ENCODE measurements around the gene SYT11. TPM values are rescaled to one million over a fixed set of nuclear protein-coding genes. Genes with fewer than 3 reads are reported as not detected.

The SYT11 gene
- total and polyA plus RNA-seq, 9 of the 15 experiments (the other 6 are each of a cell fraction or from before 2014, with no cell fraction given) = 0.05 to 0.18 (median 0.11) TPM

GRCh38 chr1:155934097-155934935 is 74.9 kb downstream of the SYT11 start, which contains the start of gene KHDC4 (continued):
- no peak for TF ChIP-seq PTBP1 (IDR thresholded peaks at IDR 0.05; ENCODE audit: low read depth, low read length)
- peak; percentile 10; the same call in 1 of the 2 replicates for TF ChIP-seq ZEB2 (IDR thresholded peaks at IDR 0.05)
- peak; percentile 99 for TF ChIP-seq GABPA (tag; conservative IDR thresholded peaks at IDR 0.05; ENCODE audit: low read depth)
- TF ChIP-seq, protein P1, sequence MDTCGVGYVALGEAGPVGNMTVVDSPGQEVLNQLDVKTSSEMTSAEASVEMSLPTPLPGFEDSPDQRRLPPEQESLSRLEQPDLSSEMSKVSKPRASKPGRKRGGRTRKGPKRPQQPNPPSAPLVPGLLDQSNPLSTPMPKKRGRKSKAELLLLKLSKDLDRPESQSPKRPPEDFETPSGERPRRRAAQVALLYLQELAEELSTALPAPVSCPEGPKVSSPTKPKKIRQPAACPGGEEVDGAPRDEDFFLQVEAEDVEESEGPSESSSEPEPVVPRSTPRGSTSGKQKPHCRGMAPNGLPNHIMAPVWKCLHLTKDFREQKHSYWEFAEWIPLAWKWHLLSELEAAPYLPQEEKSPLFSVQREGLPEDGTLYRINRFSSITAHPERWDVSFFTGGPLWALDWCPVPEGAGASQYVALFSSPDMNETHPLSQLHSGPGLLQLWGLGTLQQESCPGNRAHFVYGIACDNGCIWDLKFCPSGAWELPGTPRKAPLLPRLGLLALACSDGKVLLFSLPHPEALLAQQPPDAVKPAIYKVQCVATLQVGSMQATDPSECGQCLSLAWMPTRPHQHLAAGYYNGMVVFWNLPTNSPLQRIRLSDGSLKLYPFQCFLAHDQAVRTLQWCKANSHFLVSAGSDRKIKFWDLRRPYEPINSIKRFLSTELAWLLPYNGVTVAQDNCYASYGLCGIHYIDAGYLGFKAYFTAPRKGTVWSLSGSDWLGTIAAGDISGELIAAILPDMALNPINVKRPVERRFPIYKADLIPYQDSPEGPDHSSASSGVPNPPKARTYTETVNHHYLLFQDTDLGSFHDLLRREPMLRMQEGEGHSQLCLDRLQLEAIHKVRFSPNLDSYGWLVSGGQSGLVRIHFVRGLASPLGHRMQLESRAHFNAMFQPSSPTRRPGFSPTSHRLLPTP (IDR thresholded peaks at IDR 0.05; ENCODE audit: borderline replicate concordance, extremely low read depth, insufficient read length) = no peak
- TF ChIP-seq ZNF277 (CRISPR knock-in tag; IDR thresholded peaks at IDR 0.05; ENCODE audit: borderline replicate concordance) = no peak
- TF ChIP-seq CREB3L1 (IDR thresholded peaks at IDR 0.05; ENCODE audit: borderline replicate concordance, low read depth) = peak; percentile 87
- TF ChIP-seq SUPT5H (IDR thresholded peaks at IDR 0.05) = peak; percentile 100
- peak; percentile 5; the same call in 1 of the 2 replicates for TF ChIP-seq ZNF407 (IDR thresholded peaks at IDR 0.05; ENCODE audit: low read depth)
- TF ChIP-seq, protein P2, sequence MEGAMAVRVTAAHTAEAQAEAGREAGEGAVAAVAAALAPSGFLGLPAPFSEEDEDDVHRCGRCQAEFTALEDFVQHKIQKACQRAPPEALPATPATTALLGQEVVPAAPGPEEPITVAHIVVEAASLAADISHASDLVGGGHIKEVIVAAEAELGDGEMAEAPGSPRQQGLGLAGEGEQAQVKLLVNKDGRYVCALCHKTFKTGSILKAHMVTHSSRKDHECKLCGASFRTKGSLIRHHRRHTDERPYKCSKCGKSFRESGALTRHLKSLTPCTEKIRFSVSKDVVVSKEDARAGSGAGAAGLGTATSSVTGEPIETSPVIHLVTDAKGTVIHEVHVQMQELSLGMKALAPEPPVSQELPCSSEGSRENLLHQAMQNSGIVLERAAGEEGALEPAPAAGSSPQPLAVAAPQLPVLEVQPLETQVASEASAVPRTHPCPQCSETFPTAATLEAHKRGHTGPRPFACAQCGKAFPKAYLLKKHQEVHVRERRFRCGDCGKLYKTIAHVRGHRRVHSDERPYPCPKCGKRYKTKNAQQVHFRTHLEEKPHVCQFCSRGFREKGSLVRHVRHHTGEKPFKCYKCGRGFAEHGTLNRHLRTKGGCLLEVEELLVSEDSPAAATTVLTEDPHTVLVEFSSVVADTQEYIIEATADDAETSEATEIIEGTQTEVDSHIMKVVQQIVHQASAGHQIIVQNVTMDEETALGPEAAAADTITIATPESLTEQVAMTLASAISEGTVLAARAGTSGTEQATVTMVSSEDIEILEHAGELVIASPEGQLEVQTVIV (CRISPR knock-in tag; IDR thresholded peaks at IDR 0.05; ENCODE audit: borderline replicate concordance) = no peak
